HG03457 (cell line): ENCODE results near the gene SMC3.
"Not testable (repeated sequence)": the region's sequence is repeated elsewhere in the genome, so short reads cannot be mapped to it uniquely, and the experiment has no call there.

ENCODE experiments used
- ATAC-seq: cut with Tn5 transposase; IDR thresholded peaks from one replicate; pipeline ENCODE4 v1.9.1; 2021; ENCODE audit warnings: moderate number of reproducible peaks; ENCODE audit not compliant: unreplicated experiment

The SMC3 gene

DNA sequence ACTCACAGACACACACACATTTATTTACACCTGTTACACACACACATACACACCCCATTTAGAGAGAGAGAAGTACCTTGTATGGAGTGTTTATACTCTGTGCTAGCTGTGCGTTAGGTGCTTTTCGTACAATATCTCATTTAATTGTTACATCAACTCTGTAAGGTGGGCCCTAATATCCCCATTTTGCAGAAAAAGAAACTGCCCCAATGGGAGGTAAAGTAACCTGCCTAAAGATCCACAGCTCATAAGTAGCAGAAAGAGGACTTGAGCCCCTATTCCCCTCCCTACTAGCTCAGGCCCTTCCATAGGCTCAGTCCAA, 52.9 kb downstream of the SMC3 start:
- ATAC-seq, result no peak

DNA sequence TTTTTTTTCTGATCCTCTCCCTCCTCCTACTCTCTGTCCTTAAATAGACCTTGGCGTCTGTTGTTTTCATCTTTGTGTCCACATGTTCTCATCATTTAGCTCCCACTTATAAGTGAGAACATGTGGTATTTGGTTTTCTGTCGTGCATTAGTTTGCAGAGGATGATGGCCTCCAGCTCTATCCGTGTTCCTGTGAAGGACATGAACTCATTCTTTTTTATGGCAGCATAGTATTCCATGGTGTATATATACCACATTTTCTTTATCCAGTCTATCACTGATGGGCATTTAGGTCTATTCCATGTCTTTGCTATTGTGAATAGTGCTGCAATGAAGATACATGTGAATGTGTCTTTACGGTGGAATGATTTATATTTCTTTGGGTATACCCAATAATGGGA, 55.8 kb downstream of the SMC3 start:
- ATAC-seq, result not testable (repeated sequence)

- ATAC-seq, result no peak
Measured at GRCh38 chr10:110625356-110625894, 57.9 kb downstream of the SMC3 start.

DNA sequence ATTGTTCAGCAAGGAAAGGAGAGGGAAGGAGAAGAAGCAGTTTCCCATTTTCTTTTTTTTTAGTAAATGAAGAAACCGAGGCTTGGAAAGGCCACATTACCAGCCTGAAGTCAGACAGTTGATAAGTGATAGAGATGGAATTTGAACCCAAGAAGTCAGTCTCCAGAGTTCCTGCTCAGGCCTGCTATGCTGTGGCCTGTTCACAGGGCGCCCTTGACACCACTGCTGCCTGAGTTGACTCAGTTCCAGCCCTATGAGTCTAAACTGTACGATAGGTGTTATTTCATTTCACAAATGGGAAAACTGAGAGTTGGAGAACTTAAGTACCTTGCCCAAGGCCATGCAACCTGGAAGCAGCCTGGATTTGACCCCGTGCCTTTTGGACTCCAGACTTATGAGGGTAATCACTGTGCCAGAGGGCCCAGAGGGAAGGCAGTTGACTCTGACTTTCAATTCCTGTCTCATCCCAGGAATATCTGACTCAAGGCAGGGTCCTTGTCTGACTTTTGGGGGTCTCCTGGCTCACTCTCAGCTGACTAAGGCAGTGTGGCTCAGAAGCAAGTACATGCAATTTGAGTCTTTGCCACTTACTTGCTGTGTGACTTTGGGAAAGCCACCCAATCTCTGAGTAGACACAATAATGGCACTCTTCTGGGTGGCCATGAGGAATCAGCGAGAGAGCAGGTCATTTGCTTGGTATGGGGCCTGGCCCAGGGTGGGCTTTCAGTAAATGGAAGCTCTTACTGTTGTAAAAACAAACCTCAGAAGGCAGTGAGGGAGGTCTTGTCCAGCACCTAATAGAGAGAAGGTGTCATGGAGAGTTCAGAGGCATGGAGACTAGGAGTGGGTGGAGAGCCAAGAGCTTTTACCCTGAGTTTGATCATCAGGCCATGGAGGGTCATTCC, 58.7 kb downstream of the SMC3 start:
- no peak for ATAC-seq

DNA sequence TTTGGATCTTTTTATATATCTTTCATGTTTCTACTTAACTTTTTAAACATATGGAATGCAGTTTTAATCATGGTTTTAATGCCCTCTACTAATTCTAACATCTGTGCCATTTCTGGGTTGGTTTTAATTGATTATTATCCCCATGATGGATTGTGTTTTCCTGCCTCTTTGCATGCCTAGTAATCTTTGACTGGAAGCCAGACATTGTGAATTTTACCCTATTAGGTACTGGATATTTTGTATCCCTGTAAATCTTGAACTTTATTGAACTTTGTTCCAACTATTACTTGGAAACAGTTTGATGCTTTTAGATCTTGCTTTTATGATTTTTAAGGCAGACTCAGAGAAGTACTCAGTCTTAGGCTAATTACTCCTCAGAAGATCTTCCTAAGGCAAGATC, 60.7 kb downstream of the SMC3 start:
- ATAC-seq, result no peak

DNA sequence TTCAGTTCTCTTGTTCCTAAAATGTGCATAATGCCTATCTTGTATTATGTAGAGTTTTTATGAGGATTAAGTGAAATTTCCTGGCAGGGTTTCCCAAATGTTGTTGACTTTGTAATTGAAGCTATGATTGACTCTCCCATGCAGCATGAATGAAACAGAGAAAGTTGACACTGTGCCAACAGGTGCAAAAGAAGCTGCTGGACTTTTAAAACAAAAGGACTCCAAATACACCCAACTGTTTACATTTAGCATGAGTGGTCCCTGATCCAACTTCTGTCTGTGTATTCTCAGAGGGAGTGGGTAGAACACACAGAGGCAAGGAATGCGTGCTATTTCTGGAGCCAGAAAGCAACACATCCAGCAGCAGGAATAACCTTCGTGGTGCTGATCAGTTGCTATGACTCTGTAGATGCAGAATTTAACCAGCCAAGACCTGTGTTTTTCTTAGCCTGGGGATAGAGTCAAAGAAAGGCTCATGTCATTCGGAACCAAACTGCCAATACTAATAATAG, 62.2 kb downstream of the SMC3 start:
- ATAC-seq, result no peak

DNA sequence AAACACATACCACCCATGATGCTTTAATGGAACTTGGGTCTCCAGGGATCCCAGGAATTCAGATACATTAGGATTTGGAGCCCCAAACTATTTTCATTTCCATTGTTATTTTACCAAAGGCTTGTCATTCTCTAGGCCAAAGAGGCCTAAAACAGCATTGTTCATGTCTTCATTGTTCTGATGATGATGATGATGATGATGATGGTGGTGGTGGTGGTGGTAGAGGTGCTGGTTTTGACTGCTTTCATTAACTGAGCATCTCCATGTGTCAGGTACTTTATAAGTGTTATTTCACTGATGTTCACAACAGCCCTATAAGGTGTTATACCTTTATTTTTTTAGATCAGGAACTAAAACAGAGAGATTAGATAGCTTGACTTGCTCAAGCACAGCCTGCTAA, 64.4 kb downstream of the SMC3 start:
- no peak for ATAC-seq

DNA sequence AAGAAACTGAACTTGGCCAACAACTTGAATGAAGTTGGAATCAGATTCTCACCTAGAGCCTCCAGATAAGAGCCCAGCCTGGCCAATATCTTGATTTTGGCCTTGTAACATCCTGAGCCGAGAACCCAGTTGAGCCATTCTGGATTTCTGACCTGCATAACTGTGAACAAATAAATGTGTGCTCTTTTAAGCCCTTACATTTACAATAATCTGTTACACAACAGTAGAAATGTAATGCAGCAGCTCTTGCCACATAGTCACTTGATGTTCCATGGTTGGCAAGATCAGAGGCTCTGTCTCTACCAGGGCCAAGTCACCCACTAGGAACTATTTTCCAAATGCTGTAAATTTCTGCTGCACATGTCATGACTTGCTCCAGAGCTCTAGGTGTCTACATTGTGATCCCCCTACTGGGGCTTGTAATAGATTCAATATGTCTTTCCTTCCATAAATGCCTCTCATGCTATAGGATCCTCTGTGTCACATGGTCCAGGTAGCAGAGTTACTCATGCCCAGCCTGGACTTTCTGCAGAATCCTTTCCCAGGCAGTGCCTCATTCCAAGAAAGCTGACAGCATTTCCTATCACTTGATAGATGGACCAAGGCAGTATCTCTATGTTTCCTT, 65.2 kb downstream of the SMC3 start:
- ATAC-seq, result no peak

- no peak for ATAC-seq
Measured at GRCh38 chr10:110634527-110635209, 67.2 kb downstream of the SMC3 start.

- ATAC-seq, result no peak
Measured at GRCh38 chr10:110636572-110636931, 69.1 kb downstream of the SMC3 start.

DNA sequence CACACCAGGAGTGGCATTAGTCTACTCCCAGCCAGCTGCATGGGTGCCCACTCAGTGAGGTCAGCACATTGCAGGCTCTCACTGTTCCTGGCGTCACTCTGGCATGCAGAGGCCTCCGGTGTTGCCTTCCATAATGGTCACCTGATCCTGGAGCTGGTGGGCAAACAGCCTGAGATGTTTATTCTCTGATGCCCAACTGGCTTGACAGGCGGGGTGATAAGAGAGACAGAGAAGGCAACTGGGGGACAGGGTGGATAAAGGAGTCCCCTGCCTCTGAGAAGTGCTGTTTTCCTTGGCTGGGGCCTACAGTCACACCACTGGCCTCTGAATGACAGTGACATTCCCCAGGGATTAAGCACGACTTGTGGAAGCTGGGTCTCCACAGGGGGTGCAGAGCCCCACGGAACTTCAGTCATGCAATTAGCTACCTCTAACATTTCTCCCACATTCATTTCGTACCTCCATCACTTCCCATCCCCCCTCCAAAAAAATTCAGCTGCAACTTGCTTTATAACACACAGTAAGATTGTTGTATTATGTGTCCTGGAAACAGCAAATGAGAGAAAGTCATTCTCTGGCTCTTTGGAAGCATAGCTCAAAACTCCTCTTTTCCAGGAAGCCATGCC, 69.5 kb downstream of the SMC3 start:
- ATAC-seq, result no peak

DNA sequence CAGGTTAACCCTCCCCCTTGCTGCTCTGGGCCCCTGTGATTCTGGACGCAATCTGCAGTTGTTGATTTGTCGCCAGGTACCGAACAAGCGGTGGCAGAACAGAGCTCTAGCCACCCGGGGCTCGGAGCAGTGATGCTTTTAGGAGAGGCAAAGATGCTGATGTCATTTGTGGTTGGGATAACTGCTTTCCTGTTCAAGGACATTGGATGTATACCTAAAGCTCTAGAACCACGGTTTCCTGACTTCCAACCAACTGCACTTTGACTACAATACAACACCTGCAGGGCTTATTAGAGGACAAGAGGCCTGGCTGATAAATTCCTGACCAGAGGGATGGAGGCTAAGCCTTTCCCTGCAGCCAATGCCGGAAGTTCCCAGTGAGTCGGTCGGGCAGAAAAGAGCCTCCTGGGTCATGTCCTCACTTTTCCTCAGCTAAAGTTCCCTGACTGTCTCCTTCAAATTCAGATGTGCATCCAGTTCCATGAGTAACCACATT, 70.1 kb downstream of the SMC3 start:
- no peak for ATAC-seq

- no peak for ATAC-seq
Measured at GRCh38 chr10:110638319-110638718, 70.8 kb downstream of the SMC3 start.

- ATAC-seq, result not testable (repeated sequence)
Measured at GRCh38 chr10:110639046-110639445, 71.6 kb downstream of the SMC3 start.

DNA sequence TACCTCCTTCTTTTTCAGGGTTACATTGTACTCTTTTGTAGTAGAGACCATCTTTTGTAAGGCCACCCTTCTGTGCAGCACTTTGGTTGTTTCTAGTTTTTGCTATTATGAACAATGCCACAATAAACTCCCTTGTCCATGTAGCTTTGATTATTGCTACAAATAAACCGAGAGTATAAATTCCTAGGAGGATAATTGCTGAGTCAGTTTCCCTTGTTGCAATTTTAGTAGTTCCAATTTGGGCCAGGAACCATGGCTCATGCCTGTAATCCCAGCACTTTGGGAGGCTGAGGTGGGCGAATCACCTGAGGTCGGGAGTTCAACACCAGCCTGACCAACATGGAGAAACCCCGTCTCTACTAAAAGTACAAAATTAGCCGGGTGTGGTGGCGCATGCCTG, 72.4 kb downstream of the SMC3 start:
- not testable (repeated sequence) for ATAC-seq

- no peak for ATAC-seq
Measured at GRCh38 chr10:110641256-110641655, 73.8 kb downstream of the SMC3 start.

GRCh38 chr10:110642204-110643034, 74.9 kb downstream of the SMC3 start:
- no peak for ATAC-seq

DNA sequence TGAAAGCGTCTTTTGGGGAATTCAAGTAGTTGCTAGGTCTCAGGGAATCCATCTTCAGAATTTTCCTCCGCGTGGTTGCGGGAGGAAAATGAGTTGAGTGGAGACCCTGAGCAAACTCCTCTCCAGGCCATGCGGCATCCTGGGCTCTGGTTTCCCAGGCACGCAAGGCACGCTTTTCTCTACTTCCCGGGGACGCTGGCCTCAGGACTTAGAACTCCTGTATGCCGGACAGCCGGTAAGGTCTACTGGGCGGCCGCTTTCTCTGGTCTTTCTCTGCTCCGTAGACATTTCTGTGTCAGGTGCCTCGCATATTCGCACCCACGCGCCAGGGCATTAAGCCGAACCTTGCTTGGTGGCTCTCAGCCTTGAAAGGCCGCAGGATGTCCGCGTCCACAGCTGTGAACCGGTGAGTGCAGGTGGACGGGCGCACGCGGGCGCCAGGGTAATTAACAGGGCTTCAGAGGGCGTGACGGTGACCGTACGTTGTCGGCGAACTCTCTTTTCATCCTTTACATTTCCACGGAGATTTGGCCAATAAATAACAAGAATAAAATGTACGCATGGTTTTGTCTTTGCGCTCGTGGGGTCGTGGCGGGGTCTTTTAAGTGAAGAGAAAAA, 75.6 kb downstream of the SMC3 start:
- no peak for ATAC-seq
